GM12873 (cell line): ENCODE results near the gene NR6A1.

Source experiments
- CTCF ChIP-seq: IDR thresholded peaks from 2 replicates; pipeline ENCODE4 v1.5.1; 2012; ENCODE audit warnings: low read depth, mild to moderate bottlenecking, moderate library complexity, low read length, control low read depth; ENCODE audit not compliant: insufficient read depth; ENCODE audit errors: missing control alignments

The NR6A1 gene

GRCh38 chr9:124810663-124811355, 39.7 kb upstream of the NR6A1 start:
- no peak for TF ChIP-seq CTCF

DNA sequence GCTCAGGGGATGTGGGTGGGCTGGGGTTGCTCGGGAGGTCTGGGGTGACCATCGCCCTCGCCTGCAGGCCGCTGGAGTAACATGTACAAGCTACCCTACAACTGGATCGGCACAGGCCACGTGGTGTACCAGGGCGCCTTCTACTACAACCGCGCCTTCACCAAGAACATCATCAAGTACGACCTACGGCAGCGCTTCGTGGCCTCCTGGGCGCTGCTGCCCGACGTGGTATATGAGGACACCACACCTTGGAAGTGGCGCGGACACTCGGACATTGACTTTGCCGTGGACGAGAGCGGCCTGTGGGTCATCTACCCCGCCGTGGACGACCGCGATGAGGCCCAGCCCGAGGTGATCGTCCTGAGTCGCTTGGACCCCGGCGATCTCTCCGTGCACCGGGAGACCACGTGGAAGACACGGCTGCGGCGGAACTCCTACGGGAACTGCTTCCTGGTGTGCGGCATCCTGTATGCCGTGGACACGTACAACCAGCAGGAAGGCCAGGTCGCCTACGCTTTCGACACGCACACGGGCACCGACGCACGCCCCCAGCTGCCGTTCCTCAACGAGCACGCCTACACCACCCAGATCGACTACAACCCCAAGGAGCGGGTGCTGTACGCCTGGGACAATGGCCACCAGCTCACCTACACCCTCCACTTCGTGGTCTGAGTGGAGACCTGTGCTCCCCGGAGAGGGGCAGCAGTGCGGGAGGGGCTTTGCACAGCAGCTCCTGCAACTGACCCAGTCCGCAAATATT, 38.8 kb upstream of the NR6A1 start:
- TF ChIP-seq CTCF = no peak

DNA sequence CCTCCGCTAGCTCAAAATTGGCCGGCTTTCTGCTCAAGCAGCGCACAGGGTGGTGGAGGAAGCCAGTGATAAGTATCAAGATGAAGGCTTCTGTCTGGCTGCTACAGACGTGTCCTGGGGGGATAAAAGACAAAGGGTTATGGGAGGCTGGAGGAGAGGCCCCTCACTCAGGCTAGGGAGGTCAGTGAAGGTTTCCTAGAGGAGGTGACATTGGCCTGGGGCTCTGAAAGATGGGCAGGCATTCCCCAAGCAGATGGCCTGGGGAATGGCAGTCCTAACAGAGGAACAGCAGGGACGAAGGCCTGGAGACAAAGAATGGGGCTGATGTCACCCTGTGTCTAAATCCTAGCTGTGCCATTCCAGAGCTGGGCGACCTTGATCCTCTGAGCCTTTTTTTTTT, 38.1 kb upstream of the NR6A1 start:
- no peak for TF ChIP-seq CTCF

DNA sequence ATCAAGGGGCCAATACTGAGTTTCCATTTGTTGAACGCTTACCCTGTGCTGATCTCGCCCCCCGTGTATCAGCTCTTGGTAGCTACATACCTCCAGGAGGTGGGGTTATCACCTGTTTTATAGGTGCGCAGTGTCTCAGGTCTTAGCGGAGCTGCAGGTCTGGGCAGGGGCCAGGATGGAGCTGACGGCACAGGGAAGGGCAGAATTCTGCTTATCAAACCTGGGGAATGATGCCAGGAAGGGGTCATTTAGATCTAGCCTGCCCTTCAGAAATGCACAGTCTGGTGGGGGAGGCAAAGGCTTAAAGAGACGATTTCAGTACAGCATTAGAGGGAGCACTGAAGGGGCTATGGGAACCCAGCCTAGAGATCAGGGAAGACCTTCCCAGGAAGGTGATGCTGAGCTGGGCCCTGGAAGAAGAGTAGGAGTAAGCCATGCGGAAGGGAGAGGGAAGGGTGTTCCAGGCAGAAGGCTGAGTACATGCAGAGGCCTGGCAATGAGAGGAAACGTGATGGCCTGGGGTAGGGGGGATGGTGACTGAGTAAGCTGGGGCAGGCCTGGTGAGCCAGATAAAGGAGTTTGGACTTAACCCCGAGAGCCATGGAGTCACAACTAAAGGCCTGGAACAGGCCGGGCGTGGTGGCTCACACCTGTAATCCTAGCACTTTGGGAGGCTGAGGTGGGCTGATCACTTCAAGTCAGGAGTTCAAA, 37.3 kb upstream of the NR6A1 start:
- TF ChIP-seq CTCF = no peak

DNA sequence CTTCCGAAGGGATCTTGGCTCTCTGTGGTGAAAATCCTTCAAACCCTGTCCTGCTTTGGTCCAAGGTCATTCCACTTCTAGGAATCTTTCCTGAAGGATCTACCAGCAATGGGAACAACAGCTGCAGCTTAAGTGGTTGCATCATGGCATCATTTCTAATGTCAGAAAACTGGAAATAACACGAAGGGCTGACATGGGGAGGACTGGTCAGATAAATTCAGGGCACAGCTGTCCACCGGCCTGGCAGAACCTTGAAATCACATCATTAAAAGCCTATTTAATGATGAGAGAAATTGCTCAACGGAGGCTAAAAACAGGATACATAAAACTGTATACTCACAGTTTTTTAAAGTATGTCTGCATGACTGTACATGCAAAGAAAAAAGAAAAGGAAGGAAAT, 34.1 kb upstream of the NR6A1 start:
- TF ChIP-seq CTCF = no peak

DNA sequence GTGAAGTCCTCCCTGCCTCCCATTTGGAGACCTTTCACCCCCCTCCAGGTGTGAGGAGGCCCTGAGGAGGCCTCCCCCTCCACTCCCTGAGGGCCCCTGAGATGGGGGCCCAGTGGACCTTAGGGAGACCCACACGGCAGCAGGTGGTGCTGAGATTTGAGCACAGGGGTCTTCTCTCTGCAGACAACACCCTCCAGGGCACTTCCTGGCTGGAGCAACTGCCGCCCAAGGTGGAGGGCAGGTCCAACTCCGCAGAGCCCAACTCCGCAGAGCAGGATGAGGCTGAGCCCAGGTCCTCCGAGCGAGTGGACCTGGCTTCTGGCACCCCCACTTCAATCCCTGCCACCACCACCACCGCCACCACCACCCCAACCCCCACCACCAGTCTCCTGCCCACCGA, 32.8 kb upstream of the NR6A1 start:
- no peak for TF ChIP-seq CTCF

- no peak for TF ChIP-seq CTCF
Measured at GRCh38 chr9:124802426-124802825, 31.3 kb upstream of the NR6A1 start.
